DND-41 (cell line): ENCODE data around the gene CTNNA1.

ENCODE experiments used
- CTCF ChIP-seq: IDR thresholded peaks from 2 replicates; pipeline ENCODE4 v1.5.1; 2012; ENCODE audit warnings: borderline replicate concordance, low read length, moderate library complexity, mild to moderate bottlenecking; ENCODE audit not compliant: poor library complexity, severe bottlenecking; ENCODE audit errors: extremely low read depth
- EZH2 ChIP-seq: IDR thresholded peaks from 3 replicates; pipeline ENCODE4 v1.6.1; 2012; ENCODE audit warnings: borderline replicate concordance, low read depth, mild to moderate bottlenecking, moderate library complexity, low read length, inconsistent platforms; ENCODE audit not compliant: severe bottlenecking

GRCh38 chr5:138717399-138717798, 35.8 kb upstream of the CTNNA1 start:
- no peak for TF ChIP-seq CTCF
- no peak for TF ChIP-seq EZH2
